Panc1 (cell line): ENCODE results near the gene METTL1. TPM values are rescaled to one million over a fixed set of nuclear protein-coding genes. Genes with fewer than 3 reads are reported as not detected.

Experiments
- ATAC-seq: fragments of 200-7000 bp; cut with Tn5 transposase; 2 replicates; pipeline ENCODE4 v1.9.1; 2020; ENCODE audit warnings: mild to moderate bottlenecking, moderate library complexity
- BruUV-seq: library from RNA; stranded (reverse); fragments of 400-500 nt; replicated peaks from 2 replicates; lab custom pipeline; 2021; lab: Mats Ljungman, UMichigan
- CTCF ChIA-PET: fragments of 300-600 bp; sonication (Branson Sonifier 250); formaldehyde crosslinking; loops from one replicate; lab custom pipeline; 2022; ENCODE audit warnings: antibody characterized with exemption; lab: Charles Lee
- POLR2A ChIA-PET: fragments of 300-600 bp; sonication (Branson Sonifier 250); formaldehyde crosslinking; loops from one replicate; lab custom pipeline; 2022; ENCODE audit warnings: antibody characterized with exemption; lab: Charles Lee
- DNase-seq: peaks from one replicate; pipeline ENCODE4 v3.0.0-alpha.2; 2010; ENCODE audit warnings: low read depth, low spot score
- H3K27ac ChIP-seq: 2 replicates; pipeline ENCODE4 v1.5.1; 2011; ENCODE audit warnings: mild to moderate bottlenecking, low read length, inconsistent platforms
- H3K27me3 ChIP-seq: fragments of 200-500 bp; sonication (Bioruptor generic); 2 replicates; pipeline ENCODE4 v1.6.0; 2014; ENCODE audit warnings: low read length, inconsistent platforms; ENCODE audit not compliant: control insufficient read depth, insufficient read depth
- H3K36me3 ChIP-seq: fragments of 200-500 bp; sonication (Bioruptor generic); 2 replicates; pipeline ENCODE4 v1.5.1; 2014; ENCODE audit warnings: inconsistent platforms, mild to moderate bottlenecking, low read length, moderate library complexity; ENCODE audit not compliant: control insufficient read depth, insufficient read depth
- H3K4me1 ChIP-seq: 2 replicates; pipeline ENCODE4 v1.5.1; 2011; ENCODE audit warnings: inconsistent platforms, mild to moderate bottlenecking, low read length, moderate library complexity; ENCODE audit not compliant: control insufficient read depth, insufficient read depth
- H3K4me3 ChIP-seq, 2 experiments: 2 replicates each; pipeline ENCODE4 v1.5.1; 2011 to 2012; ENCODE audit warnings: low read depth in 2 of 2, low read length in 2 of 2, mild to moderate bottlenecking in 2 of 2, inconsistent platforms in 1 of 2, moderate library complexity in 1 of 2
- H3K9me3 ChIP-seq: fragments of 200-500 bp; sonication (Bioruptor generic); 2 replicates; pipeline ENCODE4 v1.5.1; 2014; ENCODE audit warnings: low read depth, mild to moderate bottlenecking, inconsistent platforms, low read length, moderate library complexity; ENCODE audit not compliant: control insufficient read depth, insufficient read depth
- POLR2AphosphoS5 ChIP-seq: IDR thresholded peaks from 2 replicates; pipeline ENCODE4 v1.6.1; 2012; ENCODE audit warnings: mild to moderate bottlenecking, low read depth, low read length, moderate library complexity
- SIN3A ChIP-seq: IDR thresholded peaks from 2 replicates; pipeline ENCODE4 v1.6.1; 2012; ENCODE audit warnings: low read depth, mild to moderate bottlenecking, low read length, moderate library complexity, borderline replicate concordance; ENCODE audit not compliant: insufficient read depth
- TCF7L2 ChIP-seq: IDR thresholded peaks from 2 replicates; pipeline ENCODE4 v1.6.1; 2011; ENCODE audit warnings: mild to moderate bottlenecking, low read depth, low read length, inconsistent platforms
- in situ Hi-C: cut with HindIII; loops from 2 replicates; pipeline ENCODE4 v1.10.0; 2016; ENCODE audit warnings: low sequenced_read_pairs, low pct_unique_long_range_greater_than_20kb
- intact Hi-C: fragments of 100-400 bp; cut with micrococcal nuclease; formaldehyde crosslinking; loops from one replicate; pipeline ENCODE4 v1.10.0; 2022; ENCODE audit not compliant: unreplicated experiment
- total RNA-seq: library from RNA; stranded (reverse); gene quantifications from one replicate; pipeline ENCODE4 v1.2.1, GENCODE V29; 2021; ENCODE audit not compliant: unreplicated experiment
- TF ChIP-seq, protein P1 (sequence below): fragments of 450-650 bp; IDR thresholded peaks from 2 replicates; pipeline ENCODE4 v1.5.1; 2017; ENCODE audit warnings: mild to moderate bottlenecking
- TF ChIP-seq, protein P2 (sequence below), 2 experiments: IDR thresholded peaks; 2 replicates each; pipeline ENCODE4 v1.6.1; 2011 to 2012; ENCODE audit warnings: low read depth in 2 of 2, control low read depth in 1 of 2, low read length in 1 of 2, mild to moderate bottlenecking in 1 of 2, moderate library complexity in 1 of 2; ENCODE audit not compliant: insufficient read depth in 1 of 2

METTL1 gene
- total RNA-seq, 1 experiment from 2014 or later, result 46.5 TPM

DNA sequence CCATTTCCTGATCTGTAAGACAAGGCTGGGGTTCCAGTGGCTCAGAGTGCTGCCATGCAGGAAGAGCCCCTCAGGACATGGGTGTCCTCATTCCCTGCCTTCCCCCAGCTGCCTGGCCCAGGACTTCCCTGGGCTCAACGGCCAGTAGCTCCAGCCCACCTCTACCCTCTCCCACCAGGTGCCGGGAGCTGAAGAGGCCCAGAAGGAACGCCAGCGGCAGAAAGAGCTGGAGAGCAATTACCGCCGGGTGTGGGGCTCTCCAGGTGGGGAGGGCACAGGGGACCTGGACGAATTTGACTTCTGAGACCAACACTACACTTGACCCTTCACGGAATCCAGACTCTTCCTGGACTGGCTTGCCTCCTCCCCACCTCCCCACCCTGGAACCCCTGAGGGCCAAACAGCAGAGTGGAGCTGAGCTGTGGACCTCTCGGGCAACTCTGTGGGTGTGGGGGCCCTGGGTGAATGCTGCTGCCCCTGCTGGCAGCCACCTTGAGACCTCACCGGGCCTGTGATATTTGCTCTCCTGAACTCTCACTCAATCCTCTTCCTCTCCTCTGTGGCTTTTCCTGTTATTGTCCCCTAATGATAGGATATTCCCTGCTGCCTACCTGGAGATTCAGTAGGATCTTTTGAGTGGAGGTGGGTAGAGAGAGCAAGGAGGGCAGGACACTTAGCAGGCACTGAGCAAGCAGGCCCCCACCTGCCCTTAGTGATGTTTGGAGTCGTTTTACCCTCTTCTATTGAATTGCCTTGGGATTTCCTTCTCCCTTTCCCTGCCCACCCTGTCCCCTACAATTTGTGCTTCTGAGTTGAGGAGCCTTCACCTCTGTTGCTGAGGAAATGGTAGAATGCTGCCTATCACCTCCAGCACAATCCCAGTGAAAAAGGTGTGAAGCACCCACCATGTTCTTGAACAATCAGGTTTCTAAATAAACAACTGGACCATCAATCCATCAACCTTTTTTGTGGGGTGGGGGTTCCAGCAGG lies 51.0 kb downstream of the METTL1 start:
- ATAC-seq, result no peak
- intact Hi-C loops, result no loop called here
- ChIA-PET CTCF (interaction anchor here (0.7 kb wide), 1 partner anchor 9 kb away, joined by 3 read pairs; no protein-coding TSS in a partner anchor), POLR2A (no interaction called here)
- no peak for TF ChIP-seq TCF7L2
- TF ChIP-seq, protein P1, sequence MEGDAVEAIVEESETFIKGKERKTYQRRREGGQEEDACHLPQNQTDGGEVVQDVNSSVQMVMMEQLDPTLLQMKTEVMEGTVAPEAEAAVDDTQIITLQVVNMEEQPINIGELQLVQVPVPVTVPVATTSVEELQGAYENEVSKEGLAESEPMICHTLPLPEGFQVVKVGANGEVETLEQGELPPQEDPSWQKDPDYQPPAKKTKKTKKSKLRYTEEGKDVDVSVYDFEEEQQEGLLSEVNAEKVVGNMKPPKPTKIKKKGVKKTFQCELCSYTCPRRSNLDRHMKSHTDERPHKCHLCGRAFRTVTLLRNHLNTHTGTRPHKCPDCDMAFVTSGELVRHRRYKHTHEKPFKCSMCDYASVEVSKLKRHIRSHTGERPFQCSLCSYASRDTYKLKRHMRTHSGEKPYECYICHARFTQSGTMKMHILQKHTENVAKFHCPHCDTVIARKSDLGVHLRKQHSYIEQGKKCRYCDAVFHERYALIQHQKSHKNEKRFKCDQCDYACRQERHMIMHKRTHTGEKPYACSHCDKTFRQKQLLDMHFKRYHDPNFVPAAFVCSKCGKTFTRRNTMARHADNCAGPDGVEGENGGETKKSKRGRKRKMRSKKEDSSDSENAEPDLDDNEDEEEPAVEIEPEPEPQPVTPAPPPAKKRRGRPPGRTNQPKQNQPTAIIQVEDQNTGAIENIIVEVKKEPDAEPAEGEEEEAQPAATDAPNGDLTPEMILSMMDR, result no peak
- TF ChIP-seq POLR2AphosphoS5, result no peak
- TF ChIP-seq SIN3A, result no peak
- TF ChIP-seq, protein P2, sequence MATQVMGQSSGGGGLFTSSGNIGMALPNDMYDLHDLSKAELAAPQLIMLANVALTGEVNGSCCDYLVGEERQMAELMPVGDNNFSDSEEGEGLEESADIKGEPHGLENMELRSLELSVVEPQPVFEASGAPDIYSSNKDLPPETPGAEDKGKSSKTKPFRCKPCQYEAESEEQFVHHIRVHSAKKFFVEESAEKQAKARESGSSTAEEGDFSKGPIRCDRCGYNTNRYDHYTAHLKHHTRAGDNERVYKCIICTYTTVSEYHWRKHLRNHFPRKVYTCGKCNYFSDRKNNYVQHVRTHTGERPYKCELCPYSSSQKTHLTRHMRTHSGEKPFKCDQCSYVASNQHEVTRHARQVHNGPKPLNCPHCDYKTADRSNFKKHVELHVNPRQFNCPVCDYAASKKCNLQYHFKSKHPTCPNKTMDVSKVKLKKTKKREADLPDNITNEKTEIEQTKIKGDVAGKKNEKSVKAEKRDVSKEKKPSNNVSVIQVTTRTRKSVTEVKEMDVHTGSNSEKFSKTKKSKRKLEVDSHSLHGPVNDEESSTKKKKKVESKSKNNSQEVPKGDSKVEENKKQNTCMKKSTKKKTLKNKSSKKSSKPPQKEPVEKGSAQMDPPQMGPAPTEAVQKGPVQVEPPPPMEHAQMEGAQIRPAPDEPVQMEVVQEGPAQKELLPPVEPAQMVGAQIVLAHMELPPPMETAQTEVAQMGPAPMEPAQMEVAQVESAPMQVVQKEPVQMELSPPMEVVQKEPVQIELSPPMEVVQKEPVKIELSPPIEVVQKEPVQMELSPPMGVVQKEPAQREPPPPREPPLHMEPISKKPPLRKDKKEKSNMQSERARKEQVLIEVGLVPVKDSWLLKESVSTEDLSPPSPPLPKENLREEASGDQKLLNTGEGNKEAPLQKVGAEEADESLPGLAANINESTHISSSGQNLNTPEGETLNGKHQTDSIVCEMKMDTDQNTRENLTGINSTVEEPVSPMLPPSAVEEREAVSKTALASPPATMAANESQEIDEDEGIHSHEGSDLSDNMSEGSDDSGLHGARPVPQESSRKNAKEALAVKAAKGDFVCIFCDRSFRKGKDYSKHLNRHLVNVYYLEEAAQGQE (IDR thresholded peaks at IDR 0.05; ENCODE audit: insufficient read depth in 1 of 2, low read depth in 2 of 2, low read length in 1 of 2), result no peak
- DNase-seq, result no peak
- Histone ChIP-seq H3K27ac (no peak overlapping the region), H3K9me3 (no peaks in the 10 kb centered on the region), H3K4me1 (no peaks in the 10 kb centered on the region), H3K36me3 (no peaks in the 10 kb centered on the region; the same call in 1 of the 2 replicates), H3K27me3 (no peaks in the 10 kb centered on the region), H3K4me3 (no peak overlapping the region)
- BruUV-seq, result TSS peak; percentile 98
- in situ Hi-C loops, result no loop called here

DNA sequence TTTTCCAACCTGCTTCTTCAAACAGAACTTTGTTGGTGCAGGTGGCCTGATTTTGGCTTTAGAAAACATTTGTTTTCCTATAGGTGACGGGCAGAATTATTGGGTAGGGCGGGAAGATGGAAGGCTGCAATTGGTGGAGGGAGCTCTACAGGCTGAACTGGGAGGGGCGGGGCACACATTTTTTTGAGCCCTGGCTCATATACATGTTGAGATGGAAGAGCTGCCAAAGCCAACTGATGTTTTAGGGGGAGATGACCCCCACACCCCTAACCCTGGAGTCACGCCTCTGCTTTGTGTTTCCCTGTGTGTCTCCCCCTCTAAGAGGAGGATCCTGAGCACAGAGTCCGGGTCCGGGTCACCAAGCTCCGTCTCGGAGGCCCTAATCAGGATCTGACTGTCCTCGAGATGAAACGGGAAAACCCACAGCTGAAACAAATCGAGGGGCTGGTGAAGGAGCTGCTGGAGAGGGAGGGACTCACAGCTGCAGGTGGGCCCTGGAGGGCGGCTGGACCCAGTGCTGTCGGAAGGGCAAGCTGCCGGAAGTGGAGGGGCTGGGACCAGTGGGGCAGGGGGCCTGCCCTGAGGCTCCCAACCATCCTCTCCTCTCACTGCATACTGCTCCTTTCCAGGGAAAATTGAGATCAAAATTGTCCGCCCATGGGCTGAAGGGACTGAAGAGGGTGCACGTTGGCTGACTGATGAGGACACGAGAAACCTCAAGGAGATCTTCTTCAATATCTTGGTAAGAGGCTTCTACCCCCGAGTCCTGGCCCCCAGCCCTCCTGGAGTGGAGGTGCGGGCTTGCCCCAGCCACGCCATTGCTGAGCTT lies 51.9 kb downstream of the METTL1 start:
- no peaks in the 10 kb centered on the region for H3K27me3 ChIP-seq
- H3K36me3 ChIP-seq, result no peaks in the 10 kb centered on the region; the same call in 1 of the 2 replicates
- H3K27ac ChIP-seq, result no peak overlapping the region
- TF ChIP-seq, protein P2 (IDR thresholded peaks at IDR 0.05; ENCODE audit: insufficient read depth in 1 of 2, low read depth in 2 of 2, low read length in 1 of 2), result no peak
- TF ChIP-seq SIN3A, result no peak
- TF ChIP-seq TCF7L2, result no peak
- TF ChIP-seq, protein P1, result no peak
- TF ChIP-seq POLR2AphosphoS5, result no peak
- BruUV-seq, result no TSS peak
- H3K4me3 ChIP-seq, result no peak overlapping the region
- H3K4me1 ChIP-seq, result no peaks in the 10 kb centered on the region
- POLR2A ChIA-PET, result no interaction called here
- intact Hi-C loops, result no loop called here
- ATAC-seq, result no peak
- DNase-seq, result no peak
- CTCF ChIA-PET, result interaction anchor here (0.7 kb wide), 1 partner anchor 8 kb away, joined by 3 read pairs; no protein-coding TSS in a partner anchor
- in situ Hi-C loops, result no loop called here
- no peaks in the 10 kb centered on the region for H3K9me3 ChIP-seq
